H9 (cell line): ENCODE results near the gene HERC6. TPM values are rescaled to one million over a fixed set of nuclear protein-coding genes. Genes with fewer than 3 reads are reported as not detected.

Experiments used
- DNase-seq: peaks from one replicate; pipeline ENCODE4 v3.0.0-alpha.2; 2017
- H2AFZ ChIP-seq: one replicate; pipeline ENCODE4 v1.6.1; 2013; ENCODE audit warnings: mild to moderate bottlenecking, low read length, control low read depth, moderate library complexity
- H2AK5ac ChIP-seq: 2 replicates; pipeline ENCODE4 v1.6.1; 2013; ENCODE audit warnings: low read length, control low read depth, mixed read lengths; ENCODE audit not compliant: insufficient read length
- H2BK120ac ChIP-seq: one replicate; pipeline ENCODE4 v1.6.1; 2013; ENCODE audit warnings: low read depth, mild to moderate bottlenecking, low read length, control low read depth, inconsistent platforms; ENCODE audit not compliant: poor library complexity, severe bottlenecking
- H2BK12ac ChIP-seq: 2 replicates; pipeline ENCODE4 v1.6.1; 2013; ENCODE audit warnings: low read length, control low read depth, mixed read lengths, low read depth; ENCODE audit not compliant: insufficient read length
- H2BK15ac ChIP-seq: 2 replicates; pipeline ENCODE4 v1.6.1; 2013; ENCODE audit warnings: low read depth, low read length, control low read depth
- H2BK20ac ChIP-seq: one replicate; pipeline ENCODE4 v1.6.1; 2013; ENCODE audit warnings: low read depth, mild to moderate bottlenecking, low read length, control low read depth, inconsistent platforms; ENCODE audit not compliant: poor library complexity, severe bottlenecking
- H2BK5ac ChIP-seq: 2 replicates; pipeline ENCODE4 v1.6.1; 2013; ENCODE audit warnings: low read length, control low read depth, mixed read lengths; ENCODE audit not compliant: insufficient read length
- H3K14ac ChIP-seq: 2 replicates; pipeline ENCODE4 v1.6.1; 2013; ENCODE audit warnings: low read length, control low read depth; ENCODE audit not compliant: insufficient read depth
- H3K18ac ChIP-seq: 2 replicates; pipeline ENCODE4 v1.6.1; 2013; ENCODE audit warnings: low read depth, mild to moderate bottlenecking, mixed read lengths, low read length, control low read depth; ENCODE audit not compliant: insufficient read length
- H3K23ac ChIP-seq: 2 replicates; pipeline ENCODE4 v1.6.1; 2013; ENCODE audit warnings: low read length, control low read depth, mixed read lengths, low read depth; ENCODE audit not compliant: insufficient read length
- H3K23me2 ChIP-seq: 2 replicates; pipeline ENCODE4 v1.6.1; 2013; ENCODE audit warnings: low read depth, mild to moderate bottlenecking, mixed read lengths, low read length, control low read depth; ENCODE audit not compliant: insufficient read length, poor library complexity, severe bottlenecking
- H3K27ac ChIP-seq: 2 replicates; pipeline ENCODE4 v1.5.1; 2013; ENCODE audit warnings: low read length, control low read depth, mixed read lengths, low read depth; ENCODE audit not compliant: insufficient read length
- H3K27me3 ChIP-seq: 2 replicates; pipeline ENCODE4 v1.6.1; 2013; ENCODE audit warnings: low read length, control low read depth, inconsistent platforms; ENCODE audit not compliant: insufficient read depth
- H3K4ac ChIP-seq: 2 replicates; pipeline ENCODE4 v1.6.1; 2013; ENCODE audit warnings: low read depth, mild to moderate bottlenecking, control low read depth, inconsistent platforms, low read length, moderate library complexity
- H3K4me1 ChIP-seq: 2 replicates; pipeline ENCODE4 v1.6.1; 2013; ENCODE audit warnings: low read length, control low read depth, inconsistent platforms; ENCODE audit not compliant: insufficient read depth
- H3K4me2 ChIP-seq: 2 replicates; pipeline ENCODE4 v1.6.1; 2013; ENCODE audit warnings: low read length, control low read depth, mixed read lengths; ENCODE audit not compliant: insufficient read length, insufficient read depth
- H3K56ac ChIP-seq: 2 replicates; pipeline ENCODE4 v1.6.1; 2013; ENCODE audit warnings: low read depth, mild to moderate bottlenecking, mixed read lengths, low read length, control low read depth; ENCODE audit not compliant: insufficient read length
- H3K79me1 ChIP-seq: 2 replicates; pipeline ENCODE4 v1.6.1; 2013; ENCODE audit warnings: low read depth, mild to moderate bottlenecking, moderate library complexity, low read length, control low read depth, inconsistent platforms; ENCODE audit not compliant: insufficient read depth, poor library complexity, severe bottlenecking
- H3K79me2 ChIP-seq: 2 replicates; pipeline ENCODE4 v1.6.1; 2013; ENCODE audit warnings: low read length, control low read depth, inconsistent platforms; ENCODE audit not compliant: insufficient read depth
- H3K9ac ChIP-seq: 2 replicates; pipeline ENCODE4 v1.6.1; 2013; ENCODE audit warnings: low read length, control low read depth, mixed read lengths; ENCODE audit not compliant: insufficient read length; ENCODE audit errors: extremely low read depth
- H3K9me3 ChIP-seq: one replicate; pipeline ENCODE4 v1.6.1; 2013; ENCODE audit warnings: low read depth, low read length, inconsistent platforms; ENCODE audit not compliant: control insufficient read depth
- H3T11ph ChIP-seq: one replicate; pipeline ENCODE4 v1.6.1; 2013; ENCODE audit warnings: mild to moderate bottlenecking, low read length, control low read depth, inconsistent platforms
- H4K20me1 ChIP-seq: one replicate; pipeline ENCODE4 v1.6.1; 2013; ENCODE audit not compliant: control insufficient read depth, insufficient read length, insufficient read depth
- H4K5ac ChIP-seq: 2 replicates; pipeline ENCODE4 v1.6.1; 2013; ENCODE audit warnings: low read depth, mild to moderate bottlenecking, mixed read lengths, low read length, control low read depth; ENCODE audit not compliant: insufficient read length
- H4K8ac ChIP-seq: replicated peaks from 2 replicates; pipeline ENCODE4 v1.6.1; 2013; ENCODE audit warnings: low read length, control low read depth, mixed read lengths, low read depth; ENCODE audit not compliant: insufficient read length
- H4K91ac ChIP-seq: 2 replicates; pipeline ENCODE4 v1.6.1; 2013; ENCODE audit warnings: low read depth, mild to moderate bottlenecking, moderate library complexity, mixed read lengths, low read length, control low read depth; ENCODE audit not compliant: insufficient read length
- H3K27ac Mint-ChIP-seq, 3 experiments: 2 replicates in 2 of 3; 3 replicates in 1 of 3; pipeline ENCODE4 v1.8.0; 2020 to 2021; ENCODE audit warnings: mixed read lengths in 3 of 3, mild to moderate bottlenecking in 1 of 3, moderate library complexity in 1 of 3
- H3K27me3 Mint-ChIP-seq: 2 replicates; pipeline ENCODE4 v1.8.0; 2021; ENCODE audit warnings: low read depth, mild to moderate bottlenecking, moderate library complexity, mixed read lengths
- H3K36me3 Mint-ChIP-seq, 3 experiments: 2 replicates in 2 of 3; 3 replicates in 1 of 3; pipeline ENCODE4 v1.8.0; 2020 to 2021; ENCODE audit warnings: low read depth in 3 of 3, mixed read lengths in 3 of 3; ENCODE audit not compliant: insufficient read depth in 1 of 3
- H3K4me1 Mint-ChIP-seq, 2 experiments: 2 replicates each; pipeline ENCODE4 v1.8.0; 2020; ENCODE audit warnings: mixed read lengths in 2 of 2
- H3K4me3 Mint-ChIP-seq, 2 experiments: 2 replicates in 1 of 2; 3 replicates in 1 of 2; pipeline ENCODE4 v1.8.0; 2020 to 2021; ENCODE audit warnings: mild to moderate bottlenecking in 2 of 2, mixed read lengths in 2 of 2, moderate library complexity in 1 of 2
- H3K9me3 Mint-ChIP-seq, 2 experiments: 2 replicates in 1 of 2; 3 replicates in 1 of 2; pipeline ENCODE4 v1.8.0; 2020; ENCODE audit warnings: mild to moderate bottlenecking in 2 of 2, mixed read lengths in 2 of 2, moderate library complexity in 1 of 2
- WGBS: extraction: QIAGEN DNeasy Blood & Tissue Kit; methylation state at CpG from one replicate; pipeline ENCODE4 v1.1.7; 2013; ENCODE audit warnings: missing lambda C conversion rate, low lambda C conversion rate, mixed read lengths; ENCODE audit not compliant: insufficient read length; ENCODE audit errors: extremely low coverage; 5-methylcytosine and 5-hydroxymethylcytosine counted together
- total RNA-seq: library from RNA; stranded (reverse); gene quantifications from 2 replicates; pipeline ENCODE4 v1.2.1, GENCODE V29; 2021
- TF ChIP-seq, protein P1 (sequence below): fragments of 200-600 bp; sonication (generic); conservative IDR thresholded peaks from 3 replicates; pipeline ENCODE4 v1.8.0; 2021; ENCODE audit warnings: antibody characterized with exemption, mild to moderate bottlenecking

HERC6 gene
- total RNA-seq, 1 experiment from 2014 or later, result 8.2 TPM

DNA sequence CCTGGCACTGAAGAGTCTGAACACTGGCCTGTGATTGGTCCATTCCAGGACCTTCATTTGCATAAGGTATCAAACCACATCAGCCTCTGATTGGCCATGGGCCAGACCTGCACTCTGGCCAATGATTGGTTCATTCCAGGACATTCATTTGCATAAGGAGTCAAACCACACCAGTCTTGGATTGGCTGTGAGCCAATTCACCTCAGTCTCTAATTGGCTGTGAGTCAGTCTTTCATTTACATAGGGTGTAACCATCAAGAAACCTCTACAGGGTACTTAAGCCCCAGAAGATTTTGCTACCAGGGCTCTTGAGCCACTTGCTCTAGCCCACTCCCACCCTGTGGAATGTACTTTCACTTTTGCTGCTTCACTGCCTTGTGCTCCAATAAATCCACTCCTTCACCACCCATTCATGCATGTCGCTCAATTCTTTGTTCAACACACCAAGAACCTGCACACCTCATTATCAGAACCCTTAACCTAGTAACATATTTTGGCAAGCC is 64.1 kb downstream of the HERC6 start:
- H3K27me3 ChIP-seq, result no peaks in the 10 kb centered on the region
- peaks cover 27 to 52% of the 10 kb centered on the region in 2 experiments for H3K4me1 Mint-ChIP-seq
- H3K4me1 ChIP-seq, result peaks cover 5% of the 10 kb centered on the region; the same call in 1 of the 2 replicates
- H2AFZ ChIP-seq, result no peak overlapping the region
- no peak overlapping the region for H2BK12ac ChIP-seq
- no peak overlapping the region for H3K56ac ChIP-seq
- no peak overlapping the region for H3K18ac ChIP-seq
- H4K91ac ChIP-seq, result no peak overlapping the region
- peaks cover 4 to 10% of the 10 kb centered on the region in 2 experiments; a peak in 3 of 5 replicates for H3K9me3 Mint-ChIP-seq
- no CpG with 5 or more reads among the region's 1 CpG for WGBS
- H3K4me3 Mint-ChIP-seq, result no peak overlapping the region
- H3K27ac Mint-ChIP-seq, result no peak overlapping the region
- H2BK5ac ChIP-seq, result no peak overlapping the region
- H3K23ac ChIP-seq, result no peak overlapping the region
- no peak overlapping the region for H3K4me2 ChIP-seq
- H3K9ac ChIP-seq, result no peak overlapping the region
- H2AK5ac ChIP-seq, result no peak overlapping the region
- no peak overlapping the region for H4K5ac ChIP-seq
- H3K4ac ChIP-seq, result no peak overlapping the region
- H3K27me3 Mint-ChIP-seq, result no peaks in the 10 kb centered on the region
- H4K8ac ChIP-seq, result no peak overlapping the region
- H3K23me2 ChIP-seq, result no peaks in the 10 kb centered on the region
- peaks cover 8 to 22% (median 13%) of the 10 kb centered on the region in 3 experiments; a peak in 6 of 7 replicates for H3K36me3 Mint-ChIP-seq
- H2BK15ac ChIP-seq, result no peak overlapping the region
- no peaks in the 10 kb centered on the region for H3K79me2 ChIP-seq
- H3T11ph ChIP-seq, result no peak overlapping the region
- no peak overlapping the region for H2BK20ac ChIP-seq
- H3K14ac ChIP-seq, result no peak overlapping the region
- DNase-seq, result no peak
- no peaks in the 10 kb centered on the region for H3K79me1 ChIP-seq
- H2BK120ac ChIP-seq, result no peak overlapping the region
- TF ChIP-seq, protein P1, sequence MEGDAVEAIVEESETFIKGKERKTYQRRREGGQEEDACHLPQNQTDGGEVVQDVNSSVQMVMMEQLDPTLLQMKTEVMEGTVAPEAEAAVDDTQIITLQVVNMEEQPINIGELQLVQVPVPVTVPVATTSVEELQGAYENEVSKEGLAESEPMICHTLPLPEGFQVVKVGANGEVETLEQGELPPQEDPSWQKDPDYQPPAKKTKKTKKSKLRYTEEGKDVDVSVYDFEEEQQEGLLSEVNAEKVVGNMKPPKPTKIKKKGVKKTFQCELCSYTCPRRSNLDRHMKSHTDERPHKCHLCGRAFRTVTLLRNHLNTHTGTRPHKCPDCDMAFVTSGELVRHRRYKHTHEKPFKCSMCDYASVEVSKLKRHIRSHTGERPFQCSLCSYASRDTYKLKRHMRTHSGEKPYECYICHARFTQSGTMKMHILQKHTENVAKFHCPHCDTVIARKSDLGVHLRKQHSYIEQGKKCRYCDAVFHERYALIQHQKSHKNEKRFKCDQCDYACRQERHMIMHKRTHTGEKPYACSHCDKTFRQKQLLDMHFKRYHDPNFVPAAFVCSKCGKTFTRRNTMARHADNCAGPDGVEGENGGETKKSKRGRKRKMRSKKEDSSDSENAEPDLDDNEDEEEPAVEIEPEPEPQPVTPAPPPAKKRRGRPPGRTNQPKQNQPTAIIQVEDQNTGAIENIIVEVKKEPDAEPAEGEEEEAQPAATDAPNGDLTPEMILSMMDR, result no peak
- no peaks in the 10 kb centered on the region for H4K20me1 ChIP-seq
- no peak overlapping the region for H3K27ac ChIP-seq
- H3K9me3 ChIP-seq, result no peaks in the 10 kb centered on the region
